ENCODE data around the gene LIPC. TPM values are rescaled to one million over a fixed set of nuclear protein-coding genes. Genes with fewer than 3 reads are reported as not detected.

The LIPC gene
- 1 to 10 TPM in 6 of 7 donors, under 1 TPM in 1; 0.60 to 2.5 (median 1.2) TPM for total RNA-seq
- under 1 TPM; 0.47 to 0.70 (median 0.48) TPM for polyA plus RNA-seq
- long read RNA-seq, donor 1, result 0 reads
- long read RNA-seq, donor 2, result 0 reads

GRCh38 chr15:58431221-58432149, at the start of gene LIPC:
LIPC (plus strand) TSS chr15:58431991; CDS start chr15:58432033, 42 bp downstream.
- Histone ChIP-seq H3K27ac (no peak within 1 kb of the TSS), H3K4me1 (peaks cover 0 to 6% (median 0%) of the 10 kb centered on the region in 6 donors), H3K9me3 (no peaks in the 10 kb centered on the region), H3K27me3 (replicated peaks in 1 of 7) (no peaks in the 10 kb centered on the region), H3K4me3 (no peak within 1 kb of the TSS), H3K36me3 (no peaks in the 10 kb centered on the region)
- TF ChIP-seq POLR2AphosphoS5 (IDR thresholded peaks at IDR 0.05), result no peak
- TF ChIP-seq CTCF (IDR thresholded peaks at IDR 0.05 in 8 of 11, conservative IDR thresholded peaks at IDR 0.05 in 3 of 11), result no peak
- DNase-seq, result no peak
- intact Hi-C loops (cut with DNase I; ENCODE audit: low total_unique reads), result no loop called here
- 82 to 92% (median 87%) methylated on average over 10 of the region's 10 CpGs for WGBS, 5 donors

GRCh38 chr15:58383876-58384275, 47.9 kb upstream of the LIPC start:
- intact Hi-C loops (cut with DNase I; ENCODE audit: low total_unique reads), result no loop called here
- TF ChIP-seq POLR2AphosphoS5 (IDR thresholded peaks at IDR 0.05) (no peak), POLR2A (IDR thresholded peaks at IDR 0.05) (no peak), CTCF (IDR thresholded peaks at IDR 0.05 in 8 of 11, conservative IDR thresholded peaks at IDR 0.05 in 3 of 11) (no peak)
- no peaks in the 10 kb centered on the region for H3K9me3 ChIP-seq
- no peak overlapping the region for H3K27ac ChIP-seq
- no peak overlapping the region for H3K4me3 ChIP-seq
- H3K36me3 ChIP-seq, result no peaks in the 10 kb centered on the region
- DNase-seq, result no peak
- 65 to 88% (median 84%) methylated on average over 5 of the region's 5 CpGs for WGBS, 5 donors
- H3K4me1 ChIP-seq, result no peaks in the 10 kb centered on the region
- no peaks in the 10 kb centered on the region for H3K27me3 ChIP-seq (replicated peaks in 1 of 7)

GRCh38 chr15:58384667-58385066, 47.1 kb upstream of the LIPC start:
- TF ChIP-seq POLR2A (IDR thresholded peaks at IDR 0.05), result no peak
- no peak for TF ChIP-seq CTCF (IDR thresholded peaks at IDR 0.05 in 8 of 11, conservative IDR thresholded peaks at IDR 0.05 in 3 of 11)
- no peak for TF ChIP-seq POLR2AphosphoS5 (IDR thresholded peaks at IDR 0.05)
- 86 to 96% (median 93%) methylated on average over 6 of the region's 6 CpGs for WGBS, 5 donors
- no peaks in the 10 kb centered on the region for H3K4me1 ChIP-seq
- DNase-seq, result no peak
- H3K27ac ChIP-seq, result no peak overlapping the region
- H3K4me3 ChIP-seq, result no peak overlapping the region
- intact Hi-C loops (cut with DNase I; ENCODE audit: low total_unique reads), result no loop called here
- H3K27me3 ChIP-seq (replicated peaks in 1 of 7), result no peaks in the 10 kb centered on the region
- no peaks in the 10 kb centered on the region for H3K36me3 ChIP-seq
- no peaks in the 10 kb centered on the region for H3K9me3 ChIP-seq

GRCh38 chr15:58386081-58386480, 45.7 kb upstream of the LIPC start:
- H3K4me1 ChIP-seq, result peaks cover 0 to 2% (median 0%) of the 10 kb centered on the region in 6 donors
- no peaks in the 10 kb centered on the region for H3K9me3 ChIP-seq
- no peaks in the 10 kb centered on the region for H3K36me3 ChIP-seq
- intact Hi-C loops (cut with DNase I; ENCODE audit: low total_unique reads), result no loop called here
- TF ChIP-seq CTCF (IDR thresholded peaks at IDR 0.05 in 8 of 11, conservative IDR thresholded peaks at IDR 0.05 in 3 of 11) (no peak), POLR2A (IDR thresholded peaks at IDR 0.05) (no peak), POLR2AphosphoS5 (IDR thresholded peaks at IDR 0.05) (no peak)
- 84 to 93% (median 91%) methylated on average over 3 of the region's 3 CpGs for WGBS, 5 donors
- DNase-seq, result no peak
- H3K27me3 ChIP-seq (replicated peaks in 1 of 7), result no peaks in the 10 kb centered on the region
- H3K4me3 ChIP-seq, result no peak overlapping the region
- no peak overlapping the region for H3K27ac ChIP-seq

All from spleen (tissue), 13 donors.